Smooth muscle cell (in vitro differentiated cells): ENCODE measurements around the gene TTLL13. TPM values are rescaled to one million over a fixed set of nuclear protein-coding genes. Genes with fewer than 3 reads are reported as not detected.

Source experiments
- DNase-seq: peaks from one replicate; lab custom pipeline; 2025; ENCODE audit not compliant: unreplicated experiment; lab: John Stamatoyannopoulos, UW
- H2AFZ ChIP-seq: fragments of 200-600 bp; sonication (generic); 2 replicates; pipeline ENCODE4 v1.6.0; 2016; ENCODE audit warnings: antibody characterized with exemption, low read depth, mild to moderate bottlenecking
- H3F3A ChIP-seq: fragments of 200-600 bp; sonication (generic); 2 replicates; pipeline ENCODE4 v1.6.0; 2017; ENCODE audit warnings: antibody characterized with exemption, low read depth
- H3K27ac ChIP-seq: fragments of 200-600 bp; sonication (generic); 2 replicates; pipeline ENCODE4 v1.5.1; 2016; ENCODE audit warnings: low read depth, mild to moderate bottlenecking
- H3K27me3 ChIP-seq: fragments of 200-600 bp; sonication (generic); 2 replicates; pipeline ENCODE4 v1.6.1; 2016; ENCODE audit warnings: low read depth, mild to moderate bottlenecking
- H3K36me3 ChIP-seq: fragments of 200-600 bp; sonication (generic); 2 replicates; pipeline ENCODE4 v1.5.1; 2016; ENCODE audit warnings: low read depth
- H3K4me1 ChIP-seq: fragments of 200-600 bp; sonication (generic); 2 replicates; pipeline ENCODE4 v1.5.1; 2016; ENCODE audit warnings: low read depth
- H3K4me2 ChIP-seq: fragments of 200-600 bp; sonication (generic); 2 replicates; pipeline ENCODE4 v1.6.0; 2016; ENCODE audit warnings: mild to moderate bottlenecking
- H3K4me3 ChIP-seq: fragments of 200-600 bp; sonication (generic); 2 replicates; pipeline ENCODE4 v1.5.1; 2016; ENCODE audit warnings: mild to moderate bottlenecking
- H3K79me2 ChIP-seq: fragments of 200-600 bp; sonication (generic); 2 replicates; pipeline ENCODE4 v1.6.0; 2016; ENCODE audit warnings: low read depth, mild to moderate bottlenecking
- H3K9ac ChIP-seq: fragments of 200-600 bp; sonication (generic); 2 replicates; pipeline ENCODE4 v1.6.0; 2016; ENCODE audit warnings: low read depth
- H3K9me3 ChIP-seq: fragments of 200-600 bp; sonication (generic); replicated peaks from 2 replicates; pipeline ENCODE4 v1.5.1; 2016; ENCODE audit warnings: low read depth
- H4K20me1 ChIP-seq: fragments of 200-600 bp; sonication (generic); 2 replicates; pipeline ENCODE4 v1.6.0; 2016; ENCODE audit warnings: low read depth
- CTCF ChIP-seq: fragments of 200-600 bp; sonication (generic); IDR thresholded peaks from 2 replicates; pipeline ENCODE4 v1.5.1; 2017; ENCODE audit warnings: borderline replicate concordance, mild to moderate bottlenecking, antibody characterized with exemption; ENCODE audit not compliant: insufficient read depth, poor library complexity, severe bottlenecking
- WGBS: methylation state at CpG from one replicate; pipeline ENCODE4 v1.1.7; 2016; ENCODE audit warnings: low lambda C conversion rate; 5-methylcytosine and 5-hydroxymethylcytosine counted together
- polyA plus RNA-seq: library from polyadenylated mRNA; unstranded; fragments of >200 nt; fragmentation: Nextera tagmentation; extraction: Ambion mirVana; gene quantifications from 2 replicates; pipeline ENCODE4 v1.2.1, GENCODE V29; 2016
- total RNA-seq: library from RNA; depleted of rRNA; stranded (reverse); fragments of >200 nt; gene quantifications from 2 replicates; pipeline ENCODE4 v1.2.3, GENCODE V29; 2014

TTLL13 gene
- total and polyA plus RNA-seq, 2 experiments from 2014 or later = 0.15 to 0.36 TPM

GRCh38 chr15:90230610-90231009 lies 18.7 kb upstream of the TTLL13 start:
- WGBS = 97% methylated on average over 8 of the region's 8 CpGs
- Histone ChIP-seq H3K36me3 (no peaks in the 10 kb centered on the region), H2AFZ (no peak overlapping the region), H3K27me3 (no peaks in the 10 kb centered on the region), H3K9me3 (no peaks in the 10 kb centered on the region), H3K4me2 (no peak overlapping the region), H3K4me3 (no peak overlapping the region), H3F3A (no peaks in the 10 kb centered on the region), H3K79me2 (peaks cover 6% of the 10 kb centered on the region), H3K4me1 (peaks cover 11% of the 10 kb centered on the region), H3K27ac (no peak overlapping the region), H4K20me1 (peaks cover 10% of the 10 kb centered on the region), H3K9ac (no peak overlapping the region)
- no peak for DNase-seq
- TF ChIP-seq CTCF = no peak

- H3K9me3 ChIP-seq = no peaks in the 10 kb centered on the region
- H3K4me3 ChIP-seq = no peak overlapping the region
- DNase-seq = no peak
- no peaks in the 10 kb centered on the region for H3K27me3 ChIP-seq
- TF ChIP-seq CTCF = no peak
- H3K4me2 ChIP-seq = no peak overlapping the region
- H2AFZ ChIP-seq = no peak overlapping the region
- 94% methylated on average over 27 of the region's 27 CpGs for WGBS
- H3F3A ChIP-seq = no peaks in the 10 kb centered on the region
- peaks cover 6% of the 10 kb centered on the region for H3K79me2 ChIP-seq
- no peak overlapping the region for H3K9ac ChIP-seq
- H3K4me1 ChIP-seq = peaks cover 11% of the 10 kb centered on the region
- H3K27ac ChIP-seq = no peak overlapping the region
- H4K20me1 ChIP-seq = peaks cover 10% of the 10 kb centered on the region
- H3K36me3 ChIP-seq = no peaks in the 10 kb centered on the region
Measured at GRCh38 chr15:90231028-90232017, 18.0 kb upstream of the TTLL13 start.

DNA sequence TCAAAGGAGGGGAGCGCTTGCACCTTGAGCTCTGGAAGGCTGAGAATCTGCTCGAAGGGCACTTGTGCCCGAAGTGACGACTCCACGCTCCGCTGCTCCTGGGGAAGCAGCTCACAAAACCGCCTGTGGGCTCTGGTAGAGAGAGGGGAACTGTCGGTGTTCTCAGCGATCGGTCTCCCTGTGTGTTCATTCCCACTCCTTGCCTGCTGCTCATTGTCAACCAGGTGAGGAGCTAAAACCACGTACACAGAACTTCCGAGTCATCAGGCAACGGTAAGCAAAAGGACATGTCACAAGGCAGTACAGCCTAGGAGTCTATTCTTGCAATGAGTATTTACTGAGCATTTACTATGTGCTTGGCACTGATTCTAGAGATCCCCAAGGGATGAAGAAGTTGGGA lies 17.2 kb upstream of the TTLL13 start:
- 96% methylated on average over 13 of the region's 13 CpGs for WGBS
- no peaks in the 10 kb centered on the region for H3K9me3 ChIP-seq
- no peak overlapping the region for H3K27ac ChIP-seq
- TF ChIP-seq CTCF = no peak
- no peaks in the 10 kb centered on the region for H3F3A ChIP-seq
- no peaks in the 10 kb centered on the region for H3K27me3 ChIP-seq
- H3K4me3 ChIP-seq = peak overlapping the region; percentile 81
- peak overlapping the region; percentile 88 for H3K4me2 ChIP-seq
- no peak overlapping the region for H3K9ac ChIP-seq
- DNase-seq = no peak
- peaks cover 6% of the 10 kb centered on the region for H3K79me2 ChIP-seq
- H3K4me1 ChIP-seq = peaks cover 11% of the 10 kb centered on the region
- H3K36me3 ChIP-seq = no peaks in the 10 kb centered on the region
- H4K20me1 ChIP-seq = peaks cover 10% of the 10 kb centered on the region
- H2AFZ ChIP-seq = no peak overlapping the region
